Naive thymus-derived CD4-positive, alpha-beta T cell (primary cell): Measurements from ENCODE around the gene CPLANE2. TPM values are rescaled to one million over a fixed set of nuclear protein-coding genes. Genes with fewer than 3 reads are reported as not detected.

ENCODE experiments used
- ATAC-seq: fragments of 150-1000 bp; cut with Tn5 transposase; 2 replicates; pipeline ENCODE4 v1.10.0; 2021; ENCODE audit warnings: mild to moderate bottlenecking, moderate library complexity
- CTCF ChIA-PET: fragments of 350-600 bp; sonication (Branson Sonifier 250); formaldehyde crosslinking; loops from one replicate; lab custom pipeline; 2021; ENCODE audit warnings: antibody characterized with exemption; lab: Charles Lee
- POLR2A ChIA-PET: fragments of 350-600 bp; sonication (Branson Sonifier 250); formaldehyde crosslinking; loops from one replicate; lab custom pipeline; 2021; ENCODE audit warnings: antibody characterized with exemption, inconsistent platforms; lab: Charles Lee
- DNase-seq, 9 donors: peaks; one replicate each; pipeline versions ENCODE4 v3.0.0 to v3.0.0-alpha.2; 2020 to 2022; ENCODE audit warnings: mixed read lengths in 1 of 9
- H3K27ac ChIP-seq: one replicate; pipeline ENCODE4 v1.7.0; 2013; ENCODE audit warnings: mild to moderate bottlenecking, low read depth, low read length, moderate library complexity
- H3K27me3 ChIP-seq, 2 donors: one replicate each; pipeline ENCODE4 v1.7.0; 2013; ENCODE audit warnings: low read length in 2 of 2, mild to moderate bottlenecking in 2 of 2, moderate library complexity in 2 of 2; ENCODE audit not compliant: control insufficient read depth in 2 of 2, insufficient read depth in 2 of 2
- H3K36me3 ChIP-seq, 3 experiments: 1 replicate in 2 of 3; 2 replicates in 1 of 3; pipeline ENCODE4 v1.7.0; 2013; ENCODE audit warnings: low read length in 3 of 3, mild to moderate bottlenecking in 3 of 3, moderate library complexity in 1 of 3; ENCODE audit not compliant: insufficient read depth in 3 of 3, control insufficient read depth in 2 of 3
- H3K4me1 ChIP-seq, 2 donors: one replicate each; pipeline ENCODE4 v1.7.0; 2013; ENCODE audit warnings: low read length in 2 of 2, mild to moderate bottlenecking in 2 of 2, moderate library complexity in 1 of 2; ENCODE audit not compliant: control insufficient read depth in 2 of 2, insufficient read depth in 2 of 2
- H3K4me3 ChIP-seq: 2 replicates; pipeline ENCODE4 v1.7.0; 2013; ENCODE audit warnings: mild to moderate bottlenecking, low read length
- H3K9me3 ChIP-seq, 3 experiments: 1 replicate in 2 of 3; 2 replicates in 1 of 3; pipeline ENCODE4 v1.7.0; 2013; ENCODE audit warnings: low read length in 3 of 3; ENCODE audit not compliant: control insufficient read depth in 2 of 3
- H3K27ac Mint-ChIP-seq, 9 donors: one replicate each; pipeline ENCODE4 v1.8.0; 2020 to 2022; ENCODE audit warnings: mixed read lengths in 9 of 9, mild to moderate bottlenecking in 8 of 9, moderate library complexity in 5 of 9, inconsistent platforms in 2 of 9
- H3K27me3 Mint-ChIP-seq, 5 donors: one replicate each; pipeline ENCODE4 v1.8.0; 2021 to 2022; ENCODE audit warnings: mixed read lengths in 5 of 5, mild to moderate bottlenecking in 1 of 5
- H3K36me3 Mint-ChIP-seq, 5 donors: one replicate each; pipeline ENCODE4 v1.8.0; 2020 to 2022; ENCODE audit warnings: mixed read lengths in 5 of 5, mild to moderate bottlenecking in 3 of 5, inconsistent platforms in 1 of 5
- H3K4me1 Mint-ChIP-seq, 7 donors: one replicate each; pipeline ENCODE4 v1.8.0; 2020 to 2022; ENCODE audit warnings: mixed read lengths in 7 of 7, mild to moderate bottlenecking in 3 of 7, inconsistent platforms in 1 of 7
- H3K4me3 Mint-ChIP-seq, 10 donors: one replicate each; pipeline ENCODE4 v1.8.0; 2020 to 2022; ENCODE audit warnings: mild to moderate bottlenecking in 10 of 10, mixed read lengths in 10 of 10, moderate library complexity in 6 of 10, inconsistent platforms in 2 of 10
- H3K9me3 Mint-ChIP-seq, 11 donors: one replicate each; pipeline ENCODE4 v1.8.0; 2020 to 2022; ENCODE audit warnings: mixed read lengths in 11 of 11, mild to moderate bottlenecking in 4 of 11, inconsistent platforms in 1 of 11, moderate library complexity in 1 of 11
- intact Hi-C, 2 donors: fragments of 100-400 bp; cut with micrococcal nuclease; formaldehyde crosslinking; loops; one replicate each; pipeline ENCODE4 v1.15.1; 2023
- polyA plus RNA-seq, 2 donors: library from polyadenylated mRNA; unstranded; fragments of 300-500 nt; fragmentation: Illumina TruSeq; gene quantifications; one replicate each; pipeline ENCODE4 v1.2.3, GENCODE V29; 2021
- total RNA-seq, 6 experiments: library from RNA in 5 of 6; stranded (reverse) in 5 of 6; gene quantifications; 1 replicate in 5 of 6; 2 replicates in 1 of 6; pipeline ENCODE4 v1.2.3 and lab custom pipeline; 2021 to 2026

The CPLANE2 gene
- total and polyA plus RNA-seq, 7 experiments from 2014 or later, result 3.0 to 11.4 (median 7.6) TPM

GRCh38 chr1:16231331-16232315, 5.4 kb downstream of the CPLANE2 start:
- Mint-ChIP-seq H3K36me3 (peaks cover 0 to 18% (median 2%) of the 10 kb centered on the region in 5 donors), H3K4me1 (peaks cover 0 to 29% (median 19%) of the 10 kb centered on the region in 7 donors), H3K27ac (no peak overlapping the region), H3K27me3 (peaks cover 10 to 27% (median 21%) of the 10 kb centered on the region in 5 donors), H3K4me3 (no peak overlapping the region), H3K9me3 (peaks cover 0 to 9% (median 0%) of the 10 kb centered on the region in 11 donors)
- peaks cover 8 to 17% of the 10 kb centered on the region in 2 donors for H3K4me1 ChIP-seq
- peaks cover 0 to 9% of the 10 kb centered on the region in 2 donors for H3K27me3 ChIP-seq
- ChIA-PET CTCF (no interaction called here), POLR2A (interaction anchor here (0.7 to 1.2 kb wide), 2 partner anchors 14 to 25 kb away, joined by 3 read pairs; no protein-coding TSS in a partner anchor)
- no peak for ATAC-seq
- H3K27ac ChIP-seq, result no peak overlapping the region
- intact Hi-C loops, result no loop called here
- H3K36me3 ChIP-seq, result peaks cover 0 to 17% (median 0%) of the 10 kb centered on the region in 3 experiments
- H3K9me3 ChIP-seq, result peaks cover 0 to 10% (median 0%) of the 10 kb centered on the region in 3 experiments
- no peak overlapping the region for H3K4me3 ChIP-seq
- no peak for DNase-seq

- intact Hi-C loops, result no loop called here
- H3K9me3 Mint-ChIP-seq, result peaks cover 0 to 15% (median 6%) of the 10 kb centered on the region in 11 donors
- Histone ChIP-seq H3K36me3 (peaks cover 0 to 17% (median 0%) of the 10 kb centered on the region in 3 experiments), H3K4me3 (no peak overlapping the region), H3K9me3 (peaks cover 0 to 18% (median 0%) of the 10 kb centered on the region in 3 experiments), H3K27ac (no peak overlapping the region), H3K27me3 (peaks cover 0 to 9% of the 10 kb centered on the region in 2 donors), H3K4me1 (peaks cover 0 to 9% of the 10 kb centered on the region in 2 donors)
- DNase-seq (no peak), ATAC-seq (no peak)
- ChIA-PET CTCF (no interaction called here), POLR2A (no interaction called here)
- H3K27ac Mint-ChIP-seq, result no peak overlapping the region
- peaks cover 18 to 35% (median 30%) of the 10 kb centered on the region in 5 donors for H3K27me3 Mint-ChIP-seq
- H3K4me1 Mint-ChIP-seq, result peaks cover 0 to 22% (median 13%) of the 10 kb centered on the region in 7 donors
- H3K36me3 Mint-ChIP-seq, result peaks cover 0 to 18% (median 2%) of the 10 kb centered on the region in 5 donors
- H3K4me3 Mint-ChIP-seq, result no peak overlapping the region
These were observed 6.2 kb downstream of the CPLANE2 start for GRCh38 chr1:16230744-16231143.

- ChIA-PET POLR2A (no interaction called here), CTCF (interaction anchor here (0.9 kb wide), 1 partner anchor 152 kb away, joined by 5 read pairs; no protein-coding TSS in a partner anchor)
- DNase-seq, result no peak
- Histone ChIP-seq H3K27me3 (peaks cover 0 to 9% of the 10 kb centered on the region in 2 donors), H3K27ac (no peak overlapping the region), H3K4me3 (no peak overlapping the region), H3K36me3 (peaks cover 0 to 17% (median 0%) of the 10 kb centered on the region in 3 experiments), H3K4me1 (peaks cover 0 to 9% of the 10 kb centered on the region in 2 donors), H3K9me3 (peaks cover 0 to 18% (median 0%) of the 10 kb centered on the region in 3 experiments)
- Mint-ChIP-seq H3K27me3 (peaks cover 19 to 37% (median 31%) of the 10 kb centered on the region in 5 donors), H3K36me3 (peaks cover 0 to 18% (median 2%) of the 10 kb centered on the region in 5 donors), H3K27ac (no peak overlapping the region), H3K4me1 (peaks cover 0 to 18% (median 10%) of the 10 kb centered on the region in 7 donors), H3K9me3 (peaks cover 0 to 16% (median 6%) of the 10 kb centered on the region in 11 donors), H3K4me3 (no peak overlapping the region)
- intact Hi-C loops, result no loop called here
- ATAC-seq, result no peak
These were observed 6.8 kb downstream of the CPLANE2 start for GRCh38 chr1:16229976-16230740.

- ATAC-seq, result peak; percentile 34
- peak overlapping the region in 2 of 10 donors; percentile 15 to 19 for H3K4me3 Mint-ChIP-seq
- POLR2A ChIA-PET, result no interaction called here
These were observed 10.3 kb downstream of the CPLANE2 start for GRCh38 chr1:16226490-16227179.

GRCh38 chr1:16226129-16226489, 10.9 kb downstream of the CPLANE2 start:
- H3K36me3 ChIP-seq, result peaks cover 0 to 3% (median 0%) of the 10 kb centered on the region in 3 experiments
- intact Hi-C loops, result no loop called here
- H3K36me3 Mint-ChIP-seq, result peaks cover 0 to 12% (median 5%) of the 10 kb centered on the region in 5 donors
- DNase-seq (no peak), ATAC-seq (no peak)
- no peak overlapping the region for H3K4me3 ChIP-seq
- H3K9me3 ChIP-seq, result peaks cover 0 to 18% (median 0%) of the 10 kb centered on the region in 3 experiments
- no peak overlapping the region for H3K27ac ChIP-seq
- ChIA-PET POLR2A (no interaction called here), CTCF (no interaction called here)
- peaks cover 0 to 9% of the 10 kb centered on the region in 2 donors for H3K27me3 ChIP-seq
- peaks cover 0 to 9% of the 10 kb centered on the region in 2 donors for H3K4me1 ChIP-seq
- H3K4me3 Mint-ChIP-seq, result peak overlapping the region in 3 of 10 donors; percentile 14 to 19 (median 15)
- H3K27me3 Mint-ChIP-seq, result peaks cover 28 to 49% (median 35%) of the 10 kb centered on the region in 5 donors
- H3K27ac Mint-ChIP-seq, result no peak overlapping the region
- peaks cover 0 to 15% (median 8%) of the 10 kb centered on the region in 7 donors for H3K4me1 Mint-ChIP-seq
- H3K9me3 Mint-ChIP-seq, result peaks cover 0 to 16% (median 8%) of the 10 kb centered on the region in 11 donors

More at GRCh38 chr1:16226490-16227179, 10.3 kb downstream of the CPLANE2 start:
- no peak overlapping the region for H3K27ac ChIP-seq
- Mint-ChIP-seq H3K4me1 (peaks cover 0 to 15% (median 8%) of the 10 kb centered on the region in 7 donors), H3K27ac (no peak overlapping the region), H3K27me3 (peaks cover 28 to 46% (median 35%) of the 10 kb centered on the region in 5 donors), H3K9me3 (peaks cover 0 to 16% (median 8%) of the 10 kb centered on the region in 11 donors), H3K36me3 (peaks cover 0 to 12% (median 5%) of the 10 kb centered on the region in 5 donors)
- H3K4me1 ChIP-seq, result peaks cover 0 to 9% of the 10 kb centered on the region in 2 donors
- peaks cover 0 to 9% of the 10 kb centered on the region in 2 donors for H3K27me3 ChIP-seq
- intact Hi-C loops, result no loop called here
- no peak overlapping the region for H3K4me3 ChIP-seq
- CTCF ChIA-PET, result no interaction called here
- peaks cover 0 to 3% (median 0%) of the 10 kb centered on the region in 3 experiments for H3K36me3 ChIP-seq
- H3K9me3 ChIP-seq, result peaks cover 0 to 18% (median 0%) of the 10 kb centered on the region in 3 experiments
- no peak for DNase-seq
